Esophagus muscularis mucosa (tissue), 4 donors: Measurements from ENCODE around the gene DTNA.

Source experiments
- CTCF ChIP-seq, 3 experiments: fragments of 200-600 bp in 2 of 3; fragments of 450-650 bp in 1 of 3; sonication (generic) in 2 of 3; IDR thresholded peaks; one replicate each; pipeline ENCODE4 v1.5.1; 2017 to 2019; ENCODE audit warnings: antibody characterized with exemption in 3 of 3, mild to moderate bottlenecking in 2 of 3, moderate library complexity in 1 of 3
- EP300 ChIP-seq: sonication (generic); formaldehyde crosslinking; IDR thresholded peaks from one replicate; pipeline ENCODE4 v1.6.1; 2017; ENCODE audit warnings: antibody characterized with exemption
- POLR2A ChIP-seq: fragments of 450-650 bp; IDR thresholded peaks from one replicate; pipeline ENCODE4 v1.6.1; 2017; ENCODE audit warnings: antibody characterized with exemption, moderate library complexity, mild to moderate bottlenecking, low read depth
- POLR2AphosphoS5 ChIP-seq, 2 donors: sonication (generic); formaldehyde crosslinking; IDR thresholded peaks; one replicate each; pipeline ENCODE4 v1.6.1; 2017; ENCODE audit warnings: antibody characterized with exemption in 2 of 2

GRCh38 chr18:34744569-34744968, 34.5 kb downstream of the DTNA start:
- TF ChIP-seq CTCF (IDR thresholded peaks at IDR 0.05) = no peak
- TF ChIP-seq POLR2A = no peak
- no peak for TF ChIP-seq EP300
- no peak for TF ChIP-seq POLR2AphosphoS5 (IDR thresholded peaks at IDR 0.05)
